HEK293 (cell line): Measurements from ENCODE around the gene RAVER2.

Experiments used
- AEBP2 ChIP-seq: fragments of 450-650 bp; formaldehyde crosslinking; IDR thresholded peaks from 2 replicates; pipeline ENCODE4 v1.5.1; 2016; ENCODE audit warnings: missing biosample characterization, missing genetic modification characterization, borderline replicate concordance
- GLIS2 ChIP-seq: fragments of 450-650 bp; formaldehyde crosslinking; IDR thresholded peaks from 2 replicates; pipeline ENCODE4 v1.5.1; 2016; ENCODE audit warnings: missing biosample characterization, missing genetic modification characterization
- IKZF3 ChIP-seq: fragments of 450-650 bp; IDR thresholded peaks from 2 replicates; pipeline ENCODE4 v1.5.0; 2018; ENCODE audit warnings: missing biosample characterization, mild to moderate bottlenecking, missing genetic modification characterization, moderate library complexity
- KLF17 ChIP-seq: fragments of 450-650 bp; formaldehyde crosslinking; IDR thresholded peaks from 2 replicates; pipeline ENCODE4 v1.5.1; 2016; ENCODE audit warnings: missing biosample characterization, missing genetic modification characterization
- MZF1 ChIP-seq: fragments of 450-650 bp; formaldehyde crosslinking; IDR thresholded peaks from 2 replicates; pipeline ENCODE4 v1.5.1; 2017; ENCODE audit warnings: missing biosample characterization, missing genetic modification characterization, borderline replicate concordance
- PRDM10 ChIP-seq: fragments of 450-650 bp; formaldehyde crosslinking; IDR thresholded peaks from 2 replicates; pipeline ENCODE4 v1.5.1; 2016; ENCODE audit warnings: missing biosample characterization, missing genetic modification characterization
- PRDM4 ChIP-seq: fragments of 450-650 bp; formaldehyde crosslinking; IDR thresholded peaks from 2 replicates; pipeline ENCODE4 v1.5.1; 2017; ENCODE audit warnings: missing biosample characterization, missing genetic modification characterization
- SP3 ChIP-seq: fragments of 450-650 bp; formaldehyde crosslinking; IDR thresholded peaks from 2 replicates; pipeline ENCODE4 v1.5.1; 2016; ENCODE audit warnings: missing biosample characterization, missing genetic modification characterization
- ZBTB17 ChIP-seq: fragments of 450-650 bp; formaldehyde crosslinking; IDR thresholded peaks from 2 replicates; pipeline ENCODE4 v1.5.1; 2016; ENCODE audit warnings: missing biosample characterization, missing genetic modification characterization
- ZBTB7A ChIP-seq: fragments of 450-650 bp; formaldehyde crosslinking; IDR thresholded peaks from 2 replicates; pipeline ENCODE4 v1.5.1; 2016; ENCODE audit warnings: low read depth, missing biosample characterization, missing genetic modification characterization
- ZEB2 ChIP-seq: fragments of 450-650 bp; formaldehyde crosslinking; IDR thresholded peaks from 2 replicates; pipeline ENCODE4 v1.5.1; 2016; ENCODE audit warnings: missing biosample characterization, missing genetic modification characterization
- ZNF146 ChIP-seq: fragments of 450-650 bp; formaldehyde crosslinking; IDR thresholded peaks from 2 replicates; pipeline ENCODE4 v1.5.1; 2016; ENCODE audit warnings: missing biosample characterization, missing genetic modification characterization
- ZNF596 ChIP-seq: fragments of 450-650 bp; IDR thresholded peaks from 2 replicates; pipeline ENCODE4 v1.5.0; 2018; ENCODE audit warnings: missing biosample characterization, mild to moderate bottlenecking, missing genetic modification characterization, moderate library complexity
- ZNF654 ChIP-seq: fragments of 450-650 bp; formaldehyde crosslinking; IDR thresholded peaks from 2 replicates; pipeline ENCODE4 v1.5.1; 2016; ENCODE audit warnings: low read depth, missing biosample characterization, missing genetic modification characterization
- ZNF777 ChIP-seq: fragments of 450-650 bp; formaldehyde crosslinking; IDR thresholded peaks from 2 replicates; pipeline ENCODE4 v1.5.1; 2017; ENCODE audit warnings: missing biosample characterization, missing genetic modification characterization, borderline replicate concordance
- ZSCAN4 ChIP-seq: fragments of 450-650 bp; formaldehyde crosslinking; IDR thresholded peaks from 2 replicates; pipeline ENCODE4 v1.5.1; 2017; ENCODE audit warnings: missing biosample characterization, missing genetic modification characterization

RAVER2 gene

GRCh38 chr1:64744492-64745180 is at the start of gene RAVER2 (continued):
- TF ChIP-seq PRDM10 (tag by site-specific recombination) (peak; percentile 98), ZSCAN4 (tag by site-specific recombination) (no peak), SP3 (tag by site-specific recombination) (peak; percentile 75), PRDM4 (peak; percentile 95), MZF1 (tag by site-specific recombination) (peak; percentile 71; the same call in 1 of the 2 replicates), ZNF596 (peak; percentile 76), AEBP2 (tag by site-specific recombination) (no peak), ZNF777 (tag by site-specific recombination) (peak; percentile 54; the same call in 1 of the 2 replicates), ZNF146 (tag by site-specific recombination) (0 out of 2 replicates have a peak, but pooled peaks have one; percentile 2), ZNF654 (tag by site-specific recombination) (peak; percentile 47), GLIS2 (tag by site-specific recombination) (peak; percentile 91), ZEB2 (tag by site-specific recombination) (peak; percentile 64), KLF17 (tag by site-specific recombination) (peak; percentile 35; the same call in 1 of the 2 replicates), ZBTB17 (tag by site-specific recombination) (peak; percentile 78), ZBTB7A (tag by site-specific recombination) (no peak), IKZF3 (0 out of 2 replicates have a peak, but pooled peaks have one; percentile 33)
